OCI-LY3 (cell line): Measurements from ENCODE around the gene CLK1.

Source experiments
- H2AFZ ChIP-seq: fragments of 200-600, 300-600 bp; shearing (Covaris generic); 2 replicates; pipeline ENCODE4 v1.6.0; 2014; ENCODE audit warnings: antibody characterized with exemption, low read depth, low read length
- H3K27ac ChIP-seq: fragments of 200-600, 300-600 bp; sonication (generic); 2 replicates; pipeline ENCODE4 v1.5.1; 2014; ENCODE audit warnings: mild to moderate bottlenecking, low read length, moderate library complexity, mixed read lengths
- H3K27me3 ChIP-seq: fragments of 200-600, 300-600 bp; sonication (generic); 2 replicates; pipeline ENCODE4 v1.6.1; 2014; ENCODE audit warnings: low read depth, low read length, mixed read lengths
- H3K36me3 ChIP-seq: fragments of 200-600, 300-600 bp; sonication (generic); replicated peaks from 2 replicates; pipeline ENCODE3; 2014; ENCODE audit warnings: low read depth, low read length, mixed read lengths
- H3K4me1 ChIP-seq: fragments of 300-600, 200-600 bp; sonication (generic); 2 replicates; pipeline ENCODE4 v1.6.1; 2014; ENCODE audit warnings: low read length, mixed read lengths
- H3K4me2 ChIP-seq: fragments of 200-600, 300-600 bp; sonication (generic); 2 replicates; pipeline ENCODE4 v1.6.1; 2014; ENCODE audit warnings: low read length, mixed read lengths
- H3K4me3 ChIP-seq: fragments of 300-600, 200-600 bp; sonication (generic); 2 replicates; pipeline ENCODE4 v1.5.1; 2014; ENCODE audit warnings: antibody characterized with exemption, mild to moderate bottlenecking, low read length, moderate library complexity
- H3K79me2 ChIP-seq: fragments of 300-600, 200-600 bp; shearing (Covaris generic); 2 replicates; pipeline ENCODE4 v1.6.1; 2014; ENCODE audit warnings: mild to moderate bottlenecking, low read length, mixed read lengths
- H3K9ac ChIP-seq: fragments of 300-600, 200-600 bp; shearing (Covaris generic); 2 replicates; pipeline ENCODE4 v1.6.0; 2014; ENCODE audit warnings: mild to moderate bottlenecking, low read length, moderate library complexity
- H3K9me3 ChIP-seq: fragments of 200-600, 300-600 bp; shearing (Covaris generic); 2 replicates; pipeline ENCODE4 v1.6.1; 2014; ENCODE audit warnings: low read length, mixed read lengths; ENCODE audit not compliant: insufficient read depth
- H4K20me1 ChIP-seq: fragments of 200-600, 300-600 bp; sonication (generic); 2 replicates; pipeline ENCODE4 v1.6.1; 2016; ENCODE audit warnings: low read length, mixed read lengths; ENCODE audit not compliant: insufficient read depth
- EZH2phosphoT487 ChIP-seq: fragments of 200-600 bp; shearing (Covaris generic); IDR thresholded peaks from 2 replicates; pipeline ENCODE4 v1.6.1; 2018; ENCODE audit warnings: antibody characterized with exemption, mixed run types, low read depth
- TF ChIP-seq, protein P1 (sequence below): fragments of 200-600, 300-600 bp; sonication (generic); IDR thresholded peaks from 2 replicates; pipeline ENCODE4 v1.5.1; 2014; ENCODE audit warnings: antibody characterized with exemption, low read length, low read depth

CLK1 gene

DNA sequence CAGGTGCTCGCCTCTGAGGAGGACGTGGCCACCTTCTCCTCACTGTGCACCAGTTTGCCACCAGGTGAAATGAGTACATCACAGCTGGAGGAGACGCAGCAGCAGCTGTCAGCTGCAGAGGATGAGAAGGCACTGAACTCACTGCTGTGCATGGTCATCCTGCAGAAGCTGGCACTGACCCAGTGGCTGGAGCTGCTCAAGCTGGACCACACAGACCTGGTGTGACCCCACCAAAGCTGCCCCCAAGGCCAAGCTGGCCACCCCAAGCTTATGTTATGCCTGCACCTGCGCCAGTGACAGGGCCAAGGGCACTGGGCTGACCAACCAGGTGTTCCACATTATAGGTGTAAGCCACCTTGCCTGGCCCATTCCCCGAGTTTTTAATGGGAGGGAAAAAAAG, 19.3 kb downstream of the CLK1 start:
- no peaks in the 10 kb centered on the region for H3K27me3 ChIP-seq
- no peak overlapping the region for H3K4me3 ChIP-seq
- H4K20me1 ChIP-seq: no peaks in the 10 kb centered on the region
- H3K36me3 ChIP-seq: no peaks in the 10 kb centered on the region
- no peak overlapping the region for H2AFZ ChIP-seq
- H3K4me1 ChIP-seq: no peaks in the 10 kb centered on the region
- H3K4me2 ChIP-seq: no peak overlapping the region
- TF ChIP-seq EZH2phosphoT487: no peak
- TF ChIP-seq, protein P1, sequence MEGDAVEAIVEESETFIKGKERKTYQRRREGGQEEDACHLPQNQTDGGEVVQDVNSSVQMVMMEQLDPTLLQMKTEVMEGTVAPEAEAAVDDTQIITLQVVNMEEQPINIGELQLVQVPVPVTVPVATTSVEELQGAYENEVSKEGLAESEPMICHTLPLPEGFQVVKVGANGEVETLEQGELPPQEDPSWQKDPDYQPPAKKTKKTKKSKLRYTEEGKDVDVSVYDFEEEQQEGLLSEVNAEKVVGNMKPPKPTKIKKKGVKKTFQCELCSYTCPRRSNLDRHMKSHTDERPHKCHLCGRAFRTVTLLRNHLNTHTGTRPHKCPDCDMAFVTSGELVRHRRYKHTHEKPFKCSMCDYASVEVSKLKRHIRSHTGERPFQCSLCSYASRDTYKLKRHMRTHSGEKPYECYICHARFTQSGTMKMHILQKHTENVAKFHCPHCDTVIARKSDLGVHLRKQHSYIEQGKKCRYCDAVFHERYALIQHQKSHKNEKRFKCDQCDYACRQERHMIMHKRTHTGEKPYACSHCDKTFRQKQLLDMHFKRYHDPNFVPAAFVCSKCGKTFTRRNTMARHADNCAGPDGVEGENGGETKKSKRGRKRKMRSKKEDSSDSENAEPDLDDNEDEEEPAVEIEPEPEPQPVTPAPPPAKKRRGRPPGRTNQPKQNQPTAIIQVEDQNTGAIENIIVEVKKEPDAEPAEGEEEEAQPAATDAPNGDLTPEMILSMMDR: no peak
- no peak overlapping the region for H3K27ac ChIP-seq
- no peaks in the 10 kb centered on the region for H3K9me3 ChIP-seq
- no peak overlapping the region for H3K9ac ChIP-seq
- H3K79me2 ChIP-seq: no peaks in the 10 kb centered on the region

DNA sequence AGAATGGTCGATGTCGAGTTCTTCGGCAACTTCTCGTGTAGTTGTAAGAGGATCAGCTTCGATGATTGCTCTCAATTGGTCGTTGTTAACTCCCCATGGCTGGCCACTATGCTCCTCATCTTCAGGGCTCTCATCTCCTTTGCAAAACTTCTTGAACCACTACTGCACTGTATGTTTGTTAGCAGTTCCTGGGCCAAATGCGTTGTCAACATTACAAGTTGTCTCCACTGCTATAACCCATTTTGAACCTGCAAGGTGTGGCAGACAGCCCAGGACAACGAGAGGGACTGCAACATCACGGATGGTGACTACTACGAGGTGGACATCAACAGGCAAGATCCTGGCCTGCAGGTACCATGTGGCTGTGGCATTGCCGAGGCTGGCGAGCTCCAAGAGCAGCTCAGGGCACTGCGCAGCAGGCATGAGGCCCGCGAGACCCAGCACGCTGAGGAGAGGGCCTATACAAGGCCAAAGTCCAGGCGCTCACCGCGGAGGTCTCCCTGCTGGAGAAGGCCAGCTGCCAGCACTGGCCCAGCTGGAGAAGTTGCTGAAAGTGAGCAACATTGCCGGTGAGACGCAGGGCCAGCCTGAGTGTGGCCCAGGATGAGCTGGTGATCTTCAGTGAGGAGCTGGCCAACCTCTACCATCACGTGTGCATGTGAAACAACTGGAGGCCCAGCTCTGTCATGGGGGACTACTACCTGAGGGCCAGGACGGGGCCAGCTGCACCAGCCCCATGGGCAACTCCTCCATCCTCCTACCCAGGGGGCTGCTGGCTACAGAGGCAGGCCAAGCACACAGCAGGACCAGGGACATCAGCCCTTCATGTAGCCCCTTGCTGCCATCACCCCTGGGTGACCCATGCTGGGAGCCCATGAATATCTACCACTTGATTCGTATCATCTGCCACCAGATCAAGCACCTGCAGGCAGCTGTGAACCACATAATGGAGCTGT, 20.2 kb downstream of the CLK1 start:
- Histone ChIP-seq H3K4me3 (no peak overlapping the region), H2AFZ (no peak overlapping the region), H3K9me3 (no peaks in the 10 kb centered on the region), H3K27ac (no peak overlapping the region), H3K36me3 (no peaks in the 10 kb centered on the region), H3K4me2 (no peak overlapping the region), H3K9ac (no peak overlapping the region), H3K27me3 (no peaks in the 10 kb centered on the region), H3K79me2 (no peaks in the 10 kb centered on the region), H4K20me1 (no peaks in the 10 kb centered on the region), H3K4me1 (no peaks in the 10 kb centered on the region)
- TF ChIP-seq, protein P1: no peak
- no peak for TF ChIP-seq EZH2phosphoT487

DNA sequence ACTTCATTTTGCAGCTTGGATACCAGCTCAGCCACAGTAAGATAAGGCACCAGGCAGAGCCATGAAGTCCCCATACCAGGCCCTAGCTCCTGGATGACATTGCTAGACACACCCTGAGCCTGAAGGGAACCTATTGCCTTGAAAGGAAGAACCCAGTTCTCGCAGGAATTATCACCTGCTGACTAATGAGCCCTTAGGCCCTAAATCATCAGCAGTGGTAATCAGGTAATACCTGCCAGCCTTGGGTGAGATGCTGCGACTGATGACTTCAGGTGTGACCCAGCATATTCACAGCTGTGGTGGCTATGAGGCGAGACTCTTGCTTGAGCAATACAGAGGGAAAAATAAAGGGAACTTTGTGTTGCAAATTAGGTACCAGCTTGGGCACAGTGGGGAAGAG, 24.9 kb downstream of the CLK1 start:
- Histone ChIP-seq H3K27me3 (no peaks in the 10 kb centered on the region), H3K36me3 (no peaks in the 10 kb centered on the region)

DNA sequence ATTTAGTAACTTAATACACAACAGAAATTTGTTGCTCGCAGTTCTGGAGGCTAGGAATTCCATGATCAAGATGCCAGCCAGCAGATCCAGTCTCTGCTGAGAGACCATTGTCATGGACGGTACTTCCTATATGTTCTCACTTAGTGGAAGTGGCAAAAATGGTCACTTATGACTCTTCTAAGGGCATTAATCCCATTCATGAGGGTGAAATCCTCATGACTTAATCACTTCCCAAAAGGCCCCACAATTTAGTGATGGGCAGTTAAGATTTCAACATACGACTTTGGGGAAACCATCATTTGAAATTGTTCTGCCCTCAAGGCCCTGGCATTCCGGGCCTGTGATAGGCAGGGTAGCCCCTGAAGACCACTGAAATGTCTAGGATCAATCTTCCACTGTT, 29.8 kb downstream of the CLK1 start:
- Histone ChIP-seq H2AFZ (no peak overlapping the region), H3K36me3 (no peaks in the 10 kb centered on the region), H3K4me1 (no peaks in the 10 kb centered on the region), H3K27ac (no peak overlapping the region), H3K79me2 (no peaks in the 10 kb centered on the region), H4K20me1 (no peaks in the 10 kb centered on the region), H3K27me3 (no peaks in the 10 kb centered on the region), H3K4me3 (no peak overlapping the region), H3K9me3 (no peaks in the 10 kb centered on the region), H3K9ac (no peak overlapping the region), H3K4me2 (no peak overlapping the region)
- TF ChIP-seq EZH2phosphoT487: no peak
- TF ChIP-seq, protein P1: no peak

More for the DNA sequence above, 24.9 kb downstream of the CLK1 start:
- no peak overlapping the region for H3K4me3 ChIP-seq
- no peaks in the 10 kb centered on the region for H3K9me3 ChIP-seq
- TF ChIP-seq, protein P1: no peak
- no peak for TF ChIP-seq EZH2phosphoT487
- H3K4me1 ChIP-seq: no peaks in the 10 kb centered on the region
- H2AFZ ChIP-seq: no peak overlapping the region
- no peak overlapping the region for H3K4me2 ChIP-seq
- no peak overlapping the region for H3K27ac ChIP-seq
- no peaks in the 10 kb centered on the region for H3K79me2 ChIP-seq
- H3K9ac ChIP-seq: no peak overlapping the region
- no peaks in the 10 kb centered on the region for H4K20me1 ChIP-seq
